VCaP (cell line): ENCODE data around the gene CROT.

ENCODE experiments used
- H3K27ac ChIP-seq: fragments of 450-650 bp; 2 replicates; pipeline ENCODE4 v1.5.1; 2017
- TF ChIP-seq, protein P1 (sequence below): fragments of 450-650 bp; conservative IDR thresholded peaks from 2 replicates; pipeline ENCODE4 v1.5.1; 2017; ENCODE audit warnings: mild to moderate bottlenecking, moderate library complexity

Gene CROT

DNA sequence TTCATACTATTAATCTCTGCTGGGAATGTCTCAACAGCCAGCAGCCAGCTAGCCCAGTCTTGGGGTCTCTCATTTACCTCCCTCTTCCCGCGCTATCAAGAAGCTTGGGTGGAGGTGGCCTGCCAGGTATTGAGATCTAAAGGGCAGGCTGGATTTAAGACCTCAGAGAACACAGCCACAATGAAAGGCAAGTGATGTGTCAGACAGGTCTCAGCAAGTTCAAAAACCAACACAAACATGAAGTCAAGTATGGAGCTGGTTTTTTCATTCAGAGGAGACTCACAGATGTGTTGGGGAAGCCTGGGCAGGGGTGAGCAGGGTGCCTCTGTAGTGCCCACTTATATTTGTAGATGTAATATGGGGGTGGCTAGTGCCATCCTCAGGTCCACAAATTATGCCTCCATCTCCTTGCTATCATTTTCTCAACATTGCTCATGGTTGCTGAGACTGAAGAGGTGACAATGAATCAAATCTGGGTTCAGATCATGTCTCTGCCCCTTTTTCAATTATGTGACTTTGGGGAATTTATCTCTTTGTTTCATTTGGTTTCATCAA lies 27.7 kb upstream of the CROT start:
- no peak overlapping the region for H3K27ac ChIP-seq
- TF ChIP-seq, protein P1, sequence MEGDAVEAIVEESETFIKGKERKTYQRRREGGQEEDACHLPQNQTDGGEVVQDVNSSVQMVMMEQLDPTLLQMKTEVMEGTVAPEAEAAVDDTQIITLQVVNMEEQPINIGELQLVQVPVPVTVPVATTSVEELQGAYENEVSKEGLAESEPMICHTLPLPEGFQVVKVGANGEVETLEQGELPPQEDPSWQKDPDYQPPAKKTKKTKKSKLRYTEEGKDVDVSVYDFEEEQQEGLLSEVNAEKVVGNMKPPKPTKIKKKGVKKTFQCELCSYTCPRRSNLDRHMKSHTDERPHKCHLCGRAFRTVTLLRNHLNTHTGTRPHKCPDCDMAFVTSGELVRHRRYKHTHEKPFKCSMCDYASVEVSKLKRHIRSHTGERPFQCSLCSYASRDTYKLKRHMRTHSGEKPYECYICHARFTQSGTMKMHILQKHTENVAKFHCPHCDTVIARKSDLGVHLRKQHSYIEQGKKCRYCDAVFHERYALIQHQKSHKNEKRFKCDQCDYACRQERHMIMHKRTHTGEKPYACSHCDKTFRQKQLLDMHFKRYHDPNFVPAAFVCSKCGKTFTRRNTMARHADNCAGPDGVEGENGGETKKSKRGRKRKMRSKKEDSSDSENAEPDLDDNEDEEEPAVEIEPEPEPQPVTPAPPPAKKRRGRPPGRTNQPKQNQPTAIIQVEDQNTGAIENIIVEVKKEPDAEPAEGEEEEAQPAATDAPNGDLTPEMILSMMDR = no peak

DNA sequence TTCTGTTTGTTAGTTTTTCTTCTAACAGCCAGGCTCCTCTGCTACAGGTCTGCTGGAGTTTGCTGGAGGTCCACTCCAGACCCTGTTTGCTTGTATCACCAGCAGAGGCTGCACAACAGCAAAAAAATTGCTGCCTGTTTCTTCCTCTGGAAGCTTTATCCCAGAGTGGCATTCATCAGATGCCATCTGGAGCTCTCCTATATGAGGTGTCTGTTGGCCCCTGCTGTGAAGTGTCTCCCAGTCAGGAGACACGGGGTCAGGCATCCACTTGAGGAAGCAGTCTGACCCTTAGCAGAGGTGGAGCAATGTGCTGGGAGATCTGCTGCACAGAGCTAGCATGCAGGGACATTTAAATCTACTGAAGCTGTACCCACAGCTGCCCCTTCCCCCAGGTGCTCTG lies 26.7 kb upstream of the CROT start:
- TF ChIP-seq, protein P1 = peak; percentile 52
- peak overlapping the region; percentile 69 for H3K27ac ChIP-seq

DNA sequence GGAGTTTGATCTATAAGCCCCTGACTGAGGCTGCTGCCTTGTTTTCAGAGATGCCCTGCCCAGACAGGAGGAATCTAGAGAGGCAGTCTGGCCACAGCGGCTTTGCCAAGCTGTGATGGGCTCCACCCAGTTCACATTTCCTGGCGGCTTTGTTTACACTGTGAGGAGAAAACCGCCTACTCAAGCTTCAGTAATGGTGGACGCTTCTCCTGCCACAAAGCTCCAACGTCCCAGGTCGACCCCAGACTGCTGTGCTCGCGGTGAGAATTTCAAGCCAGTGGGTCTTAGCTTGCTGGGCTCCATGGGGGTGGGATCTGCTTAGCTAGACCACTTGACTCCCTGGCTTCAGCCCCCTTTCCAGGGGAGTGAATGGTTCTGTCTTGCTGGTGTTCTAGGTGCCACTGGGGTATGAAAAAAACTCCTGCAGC lies 26.3 kb upstream of the CROT start:
- H3K27ac ChIP-seq = peak overlapping the region; percentile 69

DNA sequence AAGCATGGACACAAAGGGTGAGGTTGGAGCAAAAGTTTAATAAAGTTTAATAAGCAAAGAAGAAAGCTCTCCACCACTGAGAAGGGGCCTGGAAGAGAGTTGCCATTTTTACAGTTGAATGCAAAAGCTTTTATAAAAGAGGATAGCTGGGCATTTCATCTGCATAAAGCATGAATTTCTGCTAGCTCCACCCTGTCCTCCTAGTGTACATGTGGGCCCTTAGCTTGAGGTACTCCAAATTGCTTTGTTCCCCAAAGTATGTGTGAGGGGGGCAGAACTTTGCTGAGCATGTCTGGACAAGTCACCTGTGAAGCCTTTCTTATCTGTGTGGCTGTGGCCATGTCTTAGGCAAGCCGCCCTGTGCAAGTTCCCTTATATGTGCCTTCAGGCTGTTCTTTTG lies 22.6 kb upstream of the CROT start:
- H3K27ac ChIP-seq = no peak overlapping the region
- TF ChIP-seq, protein P1 = no peak

DNA sequence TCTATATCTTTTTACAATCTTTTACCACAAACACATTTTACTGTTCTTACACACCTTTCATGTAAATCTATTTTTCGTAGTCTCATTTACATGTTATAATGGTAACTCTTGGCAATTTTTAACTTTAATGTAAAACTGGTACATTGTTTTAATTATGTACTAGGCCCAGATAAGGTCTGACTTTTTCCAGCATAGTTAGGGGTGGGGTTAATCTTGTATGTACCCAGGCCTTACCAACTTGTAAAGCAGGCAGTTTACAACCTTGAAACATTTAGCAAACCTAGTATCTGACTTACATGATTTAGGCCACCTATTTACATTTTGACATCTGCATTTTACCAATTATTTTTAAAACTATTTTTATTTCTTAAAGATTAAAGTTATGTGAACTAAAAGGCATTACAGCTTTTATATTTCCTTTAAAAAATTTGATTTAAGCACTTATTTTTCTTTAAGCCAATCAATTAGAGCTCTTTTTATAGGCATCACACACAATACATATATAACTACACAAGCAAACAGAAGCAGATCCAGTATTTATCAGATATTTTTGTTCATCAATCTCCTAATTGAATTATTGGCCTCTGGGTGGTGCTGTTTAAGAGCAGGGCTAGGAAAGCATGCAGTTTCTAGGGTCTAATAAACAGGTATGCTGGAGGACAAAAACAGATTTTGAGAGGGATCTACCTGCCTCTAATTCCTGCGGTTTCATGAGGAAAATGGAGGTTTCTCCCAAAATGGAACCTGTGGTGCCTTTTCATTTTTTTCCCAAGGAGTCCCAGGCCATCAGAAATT lies 19.7 kb upstream of the CROT start:
- H3K27ac ChIP-seq = no peak overlapping the region
- TF ChIP-seq, protein P1 = peak; percentile 47

DNA sequence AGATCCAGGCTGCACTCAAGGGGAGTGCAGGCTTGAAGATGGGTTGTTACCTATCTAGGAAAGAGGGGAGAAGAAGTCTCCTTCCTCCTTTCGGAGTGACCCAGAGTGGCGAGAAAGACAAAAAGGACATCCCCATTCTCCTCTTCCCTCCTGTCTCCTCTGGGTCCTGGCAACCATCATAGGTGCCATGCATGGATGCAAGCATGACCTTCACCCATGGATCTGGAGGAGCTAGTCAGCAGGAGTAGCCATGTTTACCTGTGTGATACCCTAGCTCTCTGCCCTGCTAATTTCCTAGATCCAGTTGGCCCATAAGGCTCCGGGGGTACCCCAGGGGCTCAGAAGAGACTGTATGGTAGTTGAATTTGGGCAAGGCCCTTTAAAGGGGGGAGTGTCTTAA lies 17.2 kb upstream of the CROT start:
- TF ChIP-seq, protein P1 = no peak
- no peak overlapping the region for H3K27ac ChIP-seq

DNA sequence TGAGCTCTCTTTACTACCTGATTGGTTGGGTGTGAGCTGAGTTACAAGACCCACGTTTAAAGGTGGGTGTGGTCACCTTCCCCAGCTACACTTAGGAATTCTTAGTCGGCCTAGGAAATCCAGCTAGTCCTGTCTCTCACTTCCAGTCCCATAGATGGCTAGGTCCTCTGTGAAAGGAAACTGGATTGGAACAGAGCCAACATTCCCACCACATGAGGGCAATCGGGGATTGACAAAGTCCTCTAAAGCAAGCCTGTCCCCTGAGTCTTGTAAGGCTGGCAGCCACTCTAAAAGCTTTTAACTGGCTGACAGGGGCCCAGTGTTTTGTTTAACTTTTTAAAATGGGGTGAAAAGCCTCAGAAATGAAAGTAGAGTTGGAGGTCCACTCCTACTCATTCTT lies 15.1 kb upstream of the CROT start:
- no peak overlapping the region for H3K27ac ChIP-seq
- TF ChIP-seq, protein P1 = no peak

DNA sequence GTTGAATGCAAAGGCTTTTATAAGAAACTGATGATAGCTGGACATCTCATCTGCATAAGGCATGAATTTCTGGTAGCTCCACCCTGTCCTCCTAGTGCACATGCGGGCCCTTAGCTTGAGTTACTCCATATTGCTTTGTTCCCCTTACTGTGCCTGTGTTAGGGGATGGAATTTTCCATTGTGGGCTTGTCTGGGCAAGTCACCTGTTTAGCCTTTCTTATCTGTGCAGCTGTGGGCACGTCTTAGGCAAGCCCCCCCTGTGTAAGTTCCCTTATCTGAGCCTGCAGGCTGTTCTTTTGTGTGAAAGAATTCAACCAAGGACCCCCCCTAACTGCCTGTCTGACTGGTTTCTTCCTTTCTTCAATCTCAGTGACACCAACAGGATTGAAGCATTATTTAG lies 14.5 kb upstream of the CROT start:
- H3K27ac ChIP-seq = no peak overlapping the region
- TF ChIP-seq, protein P1 = no peak
